Keratinocyte (primary cell): ENCODE measurements around the gene ANO3.

Experiments used
- CTCF ChIP-seq, 3 experiments: IDR thresholded peaks in 1 of 3; conservative IDR thresholded peaks in 1 of 3; optimal IDR thresholded peaks in 1 of 3; 2 replicates in 2 of 3; 3 replicates in 1 of 3; pipeline versions ENCODE3 to v1.5.1; 2011; ENCODE audit warnings: low read length in 3 of 3, mild to moderate bottlenecking in 3 of 3, moderate library complexity in 2 of 3, control low read depth in 1 of 3, inconsistent platforms in 1 of 3; ENCODE audit not compliant: insufficient read depth in 2 of 3; ENCODE audit errors: extremely low read depth in 1 of 3
- EZH2 ChIP-seq: IDR thresholded peaks from one replicate; pipeline ENCODE4 v1.6.1; 2012; ENCODE audit warnings: inconsistent platforms, mild to moderate bottlenecking, low read length, moderate library complexity

- no peak for TF ChIP-seq EZH2
- TF ChIP-seq CTCF (optimal IDR thresholded peaks at IDR 0.05 in 1 of 3, IDR thresholded peaks at IDR 0.05 in 1 of 3, conservative IDR thresholded peaks at IDR 0.05 in 1 of 3; ENCODE audit: extremely low read depth in 1 of 3, insufficient read depth in 2 of 3, low read length in 3 of 3), result no peak
These were observed 107.9 kb downstream of the ANO3 start for GRCh38 chr11:26439854-26440253.
